Subcutaneous abdominal adipose tissue (tissue), 5 donors: ENCODE results near the gene GNAZ.

Experiments used
- H3K27ac ChIP-seq: one replicate; pipeline ENCODE4 v1.7.0; 2013; ENCODE audit warnings: low read depth, mild to moderate bottlenecking, inconsistent platforms, low read length, moderate library complexity
- H3K27me3 ChIP-seq, 5 donors: one replicate each; pipeline ENCODE4 v1.7.0; 2013; ENCODE audit warnings: low read length in 5 of 5, inconsistent platforms in 1 of 5; ENCODE audit not compliant: control insufficient read depth in 5 of 5, insufficient read depth in 4 of 5
- H3K36me3 ChIP-seq, 5 donors: one replicate each; pipeline ENCODE4 v1.7.0; 2013; ENCODE audit warnings: low read length in 5 of 5; ENCODE audit not compliant: control insufficient read depth in 5 of 5, insufficient read depth in 5 of 5
- H3K4me1 ChIP-seq, 5 donors: one replicate each; pipeline ENCODE4 v1.7.0; 2013; ENCODE audit warnings: low read length in 5 of 5, mild to moderate bottlenecking in 3 of 5, moderate library complexity in 1 of 5; ENCODE audit not compliant: control insufficient read depth in 5 of 5, insufficient read depth in 5 of 5
- H3K4me3 ChIP-seq, 5 donors: one replicate each; pipeline ENCODE4 v1.7.0; 2013; ENCODE audit warnings: low read length in 5 of 5, low read depth in 1 of 5
- H3K9ac ChIP-seq, 5 donors: one replicate each; pipeline ENCODE4 v1.7.0; 2013; ENCODE audit warnings: low read length in 5 of 5, mild to moderate bottlenecking in 4 of 5, moderate library complexity in 3 of 5
- H3K9me3 ChIP-seq, 5 donors: one replicate each; pipeline ENCODE4 v1.7.0; 2013; ENCODE audit warnings: low read length in 5 of 5; ENCODE audit not compliant: control insufficient read depth in 5 of 5
- donor health status: healthy.
- donor health status: healthy.
- donor health status: healthy.
- donor health status: healthy.
- donor health status: healthy.

Gene GNAZ

GRCh38 chr22:23105304-23105703 is 35.0 kb downstream of the GNAZ start:
- H3K4me1 ChIP-seq: peaks cover 0 to 38% (median 1%) of the 10 kb centered on the region in 5 donors
- H3K27ac ChIP-seq: no peak overlapping the region
- no peak overlapping the region for H3K9ac ChIP-seq
- no peaks in the 10 kb centered on the region for H3K27me3 ChIP-seq
- H3K4me3 ChIP-seq: no peak overlapping the region
- peaks cover 0 to 6% (median 0%) of the 10 kb centered on the region in 5 donors for H3K36me3 ChIP-seq
- no peaks in the 10 kb centered on the region for H3K9me3 ChIP-seq

- Histone ChIP-seq H3K9me3 (no peaks in the 10 kb centered on the region), H3K4me1 (peaks cover 0 to 38% (median 4%) of the 10 kb centered on the region in 5 donors), H3K27ac (no peak overlapping the region), H3K9ac (no peak overlapping the region), H3K36me3 (peaks cover 0 to 6% (median 0%) of the 10 kb centered on the region in 5 donors), H3K4me3 (no peak overlapping the region), H3K27me3 (no peaks in the 10 kb centered on the region)
Measured at GRCh38 chr22:23105919-23106318, 35.6 kb downstream of the GNAZ start.

GRCh38 chr22:23106344-23106743 is 36.0 kb downstream of the GNAZ start:
- no peaks in the 10 kb centered on the region for H3K27me3 ChIP-seq
- H3K9me3 ChIP-seq: no peaks in the 10 kb centered on the region
- no peak overlapping the region for H3K9ac ChIP-seq
- H3K4me3 ChIP-seq: no peak overlapping the region
- H3K4me1 ChIP-seq: peaks cover 0 to 41% (median 4%) of the 10 kb centered on the region in 5 donors
- no peak overlapping the region for H3K27ac ChIP-seq
- H3K36me3 ChIP-seq: peaks cover 0 to 6% (median 0%) of the 10 kb centered on the region in 5 donors

GRCh38 chr22:23106906-23107367 is 36.6 kb downstream of the GNAZ start:
- Histone ChIP-seq H3K27me3 (no peaks in the 10 kb centered on the region), H3K27ac (no peak overlapping the region), H3K4me1 (peaks cover 0 to 41% (median 5%) of the 10 kb centered on the region in 5 donors), H3K9me3 (no peaks in the 10 kb centered on the region), H3K9ac (no peak overlapping the region), H3K4me3 (no peak overlapping the region), H3K36me3 (peaks cover 0 to 6% (median 0%) of the 10 kb centered on the region in 5 donors)

GRCh38 chr22:23107487-23108248 is 37.3 kb downstream of the GNAZ start:
- peaks cover 0 to 41% (median 12%) of the 10 kb centered on the region in 5 donors for H3K4me1 ChIP-seq
- H3K4me3 ChIP-seq: no peak overlapping the region
- peaks cover 0 to 6% (median 0%) of the 10 kb centered on the region in 5 donors for H3K36me3 ChIP-seq
- H3K9ac ChIP-seq: no peak overlapping the region
- no peak overlapping the region for H3K27ac ChIP-seq
- H3K27me3 ChIP-seq: no peaks in the 10 kb centered on the region
- no peaks in the 10 kb centered on the region for H3K9me3 ChIP-seq

- Histone ChIP-seq H3K4me1 (peaks cover 0 to 44% (median 14%) of the 10 kb centered on the region in 5 donors), H3K27me3 (no peaks in the 10 kb centered on the region), H3K9ac (no peak overlapping the region), H3K36me3 (peaks cover 0 to 6% (median 0%) of the 10 kb centered on the region in 5 donors), H3K9me3 (no peaks in the 10 kb centered on the region), H3K27ac (no peak overlapping the region), H3K4me3 (no peak overlapping the region)
Measured at GRCh38 chr22:23108249-23109078, 38.1 kb downstream of the GNAZ start.

GRCh38 chr22:23109079-23109347 is 38.7 kb downstream of the GNAZ start:
- Histone ChIP-seq H3K9ac (no peak overlapping the region), H3K36me3 (peaks cover 0 to 4% (median 0%) of the 10 kb centered on the region in 5 donors), H3K4me1 (peaks cover 0 to 50% (median 17%) of the 10 kb centered on the region in 5 donors), H3K27me3 (peaks cover 0 to 4% (median 0%) of the 10 kb centered on the region in 5 donors), H3K9me3 (no peaks in the 10 kb centered on the region), H3K27ac (no peak overlapping the region), H3K4me3 (no peak overlapping the region)

GRCh38 chr22:23109441-23109978 is 39.2 kb downstream of the GNAZ start:
- no peak overlapping the region for H3K4me3 ChIP-seq
- peaks cover 0 to 3% (median 0%) of the 10 kb centered on the region in 5 donors for H3K36me3 ChIP-seq
- H3K9me3 ChIP-seq: no peaks in the 10 kb centered on the region
- H3K27me3 ChIP-seq: peaks cover 0 to 5% (median 0%) of the 10 kb centered on the region in 5 donors
- no peak overlapping the region for H3K27ac ChIP-seq
- peaks cover 0 to 55% (median 17%) of the 10 kb centered on the region in 5 donors for H3K4me1 ChIP-seq
- H3K9ac ChIP-seq: no peak overlapping the region

GRCh38 chr22:23110190-23110921 is 40.0 kb downstream of the GNAZ start:
- H3K27me3 ChIP-seq: peaks cover 0 to 5% (median 0%) of the 10 kb centered on the region in 5 donors
- no peak overlapping the region for H3K4me3 ChIP-seq
- H3K36me3 ChIP-seq: peaks cover 0 to 5% (median 0%) of the 10 kb centered on the region in 5 donors
- peaks cover 0 to 57% (median 17%) of the 10 kb centered on the region in 5 donors for H3K4me1 ChIP-seq
- H3K9ac ChIP-seq: no peak overlapping the region
- H3K27ac ChIP-seq: no peak overlapping the region
- no peaks in the 10 kb centered on the region for H3K9me3 ChIP-seq
